ENCODE data around the gene FES.

Gene FES

GRCh38 chr15:90860942-90861675 lies 23.2 kb upstream of the FES start:
- peaks cover 22% of the 10 kb centered on the region for H3K4me1 ChIP-seq (ENCODE audit: control insufficient read depth, insufficient read depth, low read length, poor library complexity, severe bottlenecking)
- H3K4me3 ChIP-seq (ENCODE audit: insufficient read depth, low read depth, low read length, poor library complexity, severe bottlenecking) = no peak overlapping the region
- no peaks in the 10 kb centered on the region for H3K9me3 ChIP-seq (ENCODE audit: control insufficient read depth, low read length)
- H3K27ac ChIP-seq (ENCODE audit: insufficient read depth, low read length, poor library complexity, severe bottlenecking) = no peak overlapping the region
- no peak for DNase-seq
- no peaks in the 10 kb centered on the region for H3K27me3 ChIP-seq (replicated peaks; ENCODE audit: control insufficient read depth, insufficient read depth, low read length, poor library complexity, severe bottlenecking)
- H3K36me3 ChIP-seq (ENCODE audit: control insufficient read depth, insufficient read depth, low read length) = no peaks in the 10 kb centered on the region

DNA sequence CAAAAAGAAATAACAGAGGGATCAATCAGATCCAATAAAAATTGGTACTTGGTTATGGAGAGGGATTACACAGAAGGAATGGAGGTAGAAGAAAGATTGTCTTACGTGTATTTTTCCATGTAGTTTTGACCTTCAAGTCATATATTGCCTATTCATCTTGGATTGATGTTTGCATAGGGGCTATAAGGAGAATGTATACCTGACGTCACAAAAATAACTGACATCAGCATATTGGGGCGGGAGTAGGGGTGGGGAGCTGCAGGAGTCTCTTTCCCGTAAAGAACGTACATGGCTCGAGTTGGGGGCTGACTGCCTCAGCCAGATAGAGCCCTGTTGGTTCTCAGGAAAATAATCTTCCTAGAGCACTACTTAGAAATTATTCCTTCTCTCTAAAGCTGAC lies 21.8 kb upstream of the FES start:
- no peaks in the 10 kb centered on the region for H3K27me3 ChIP-seq (replicated peaks; ENCODE audit: control insufficient read depth, insufficient read depth, low read length, poor library complexity, severe bottlenecking)
- no peak overlapping the region for H3K27ac ChIP-seq (ENCODE audit: insufficient read depth, low read length, poor library complexity, severe bottlenecking)
- no peak for DNase-seq
- no peaks in the 10 kb centered on the region for H3K36me3 ChIP-seq (ENCODE audit: control insufficient read depth, insufficient read depth, low read length)
- H3K4me1 ChIP-seq (ENCODE audit: control insufficient read depth, insufficient read depth, low read length, poor library complexity, severe bottlenecking) = peaks cover 9% of the 10 kb centered on the region
- no peak overlapping the region for H3K4me3 ChIP-seq (ENCODE audit: insufficient read depth, low read depth, low read length, poor library complexity, severe bottlenecking)
- no peaks in the 10 kb centered on the region for H3K9me3 ChIP-seq (ENCODE audit: control insufficient read depth, low read length)

DNA sequence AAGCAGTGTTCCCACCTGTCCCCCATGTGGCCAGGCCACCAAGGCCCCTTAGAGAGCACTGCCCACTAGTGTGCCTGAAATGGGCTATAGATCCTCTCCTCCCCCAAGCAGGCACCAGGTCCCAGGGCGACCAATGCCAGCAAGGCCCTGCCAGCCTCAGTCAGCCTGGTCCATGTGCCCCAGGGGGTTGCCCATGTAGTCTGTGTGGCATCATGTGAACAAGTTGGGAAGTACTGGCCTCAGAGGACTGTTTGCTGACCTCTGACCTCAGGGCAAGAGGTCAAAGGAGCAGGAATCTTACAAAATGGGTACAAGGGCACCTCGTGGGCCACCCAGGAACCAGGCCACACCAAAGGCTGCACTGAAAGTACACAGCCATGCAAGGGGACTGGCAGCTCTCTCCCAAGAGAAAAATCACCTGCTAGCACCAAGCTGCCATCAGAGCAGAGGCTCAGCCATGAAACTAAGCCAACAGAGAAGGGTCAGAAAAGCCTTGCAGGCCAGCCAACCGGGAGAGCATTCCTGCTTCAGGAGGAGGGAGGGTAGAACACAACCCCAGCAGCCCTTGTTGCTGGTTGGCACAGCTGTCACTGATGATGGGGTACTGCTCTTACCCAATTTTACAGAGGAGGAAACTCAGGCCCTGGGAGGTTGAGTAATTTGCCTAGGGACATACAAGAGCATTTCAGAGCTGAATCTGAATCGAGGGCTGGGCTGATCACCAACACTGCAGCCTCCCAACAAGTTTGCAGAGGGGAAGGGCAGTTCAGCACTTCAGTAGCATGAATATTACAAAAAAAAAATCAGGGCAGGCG lies 21.1 kb upstream of the FES start:
- Histone ChIP-seq H3K27me3 (replicated peaks; ENCODE audit: control insufficient read depth, insufficient read depth, low read length, poor library complexity, severe bottlenecking) (no peaks in the 10 kb centered on the region), H3K9me3 (ENCODE audit: control insufficient read depth, low read length) (no peaks in the 10 kb centered on the region), H3K36me3 (ENCODE audit: control insufficient read depth, insufficient read depth, low read length) (no peaks in the 10 kb centered on the region), H3K4me1 (ENCODE audit: control insufficient read depth, insufficient read depth, low read length, poor library complexity, severe bottlenecking) (peaks cover 6% of the 10 kb centered on the region), H3K4me3 (ENCODE audit: insufficient read depth, low read depth, low read length, poor library complexity, severe bottlenecking) (no peak overlapping the region), H3K27ac (ENCODE audit: insufficient read depth, low read length, poor library complexity, severe bottlenecking) (no peak overlapping the region)
- DNase-seq = no peak

- H3K9me3 ChIP-seq (ENCODE audit: control insufficient read depth, low read length) = no peaks in the 10 kb centered on the region
- H3K36me3 ChIP-seq (ENCODE audit: control insufficient read depth, insufficient read depth, low read length) = no peaks in the 10 kb centered on the region
- H3K4me3 ChIP-seq (ENCODE audit: insufficient read depth, low read depth, low read length, poor library complexity, severe bottlenecking) = no peak overlapping the region
- no peaks in the 10 kb centered on the region for H3K27me3 ChIP-seq (replicated peaks; ENCODE audit: control insufficient read depth, insufficient read depth, low read length, poor library complexity, severe bottlenecking)
- no peak for DNase-seq
- peaks cover 6% of the 10 kb centered on the region for H3K4me1 ChIP-seq (ENCODE audit: control insufficient read depth, insufficient read depth, low read length, poor library complexity, severe bottlenecking)
- H3K27ac ChIP-seq (ENCODE audit: insufficient read depth, low read length, poor library complexity, severe bottlenecking) = no peak overlapping the region
These were observed 20.3 kb upstream of the FES start for GRCh38 chr15:90863987-90864386.

DNA sequence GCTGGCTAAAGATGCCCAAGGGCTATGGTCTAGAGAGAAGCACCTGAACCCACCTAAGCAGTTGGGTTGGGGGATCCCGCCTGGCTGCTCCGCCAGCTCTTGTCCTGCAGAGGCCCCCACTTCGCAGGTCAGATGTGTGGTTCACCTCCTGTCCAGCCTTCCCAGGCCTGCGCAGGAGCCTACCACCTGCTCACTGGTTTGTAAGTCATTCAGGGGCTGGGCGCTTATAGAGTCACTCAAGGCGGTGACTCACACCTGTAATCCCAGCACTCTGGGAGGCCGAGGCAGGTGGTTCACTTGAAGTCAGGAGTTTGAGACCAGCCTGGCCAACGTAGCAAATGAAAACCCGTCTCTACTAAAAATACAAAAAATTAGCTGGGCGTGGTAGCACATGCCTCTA lies 19.8 kb upstream of the FES start:
- H3K36me3 ChIP-seq (ENCODE audit: control insufficient read depth, insufficient read depth, low read length) = no peaks in the 10 kb centered on the region
- no peak overlapping the region for H3K27ac ChIP-seq (ENCODE audit: insufficient read depth, low read length, poor library complexity, severe bottlenecking)
- H3K4me1 ChIP-seq (ENCODE audit: control insufficient read depth, insufficient read depth, low read length, poor library complexity, severe bottlenecking) = peaks cover 5% of the 10 kb centered on the region
- H3K9me3 ChIP-seq (ENCODE audit: control insufficient read depth, low read length) = no peaks in the 10 kb centered on the region
- no peak for DNase-seq
- no peak overlapping the region for H3K4me3 ChIP-seq (ENCODE audit: insufficient read depth, low read depth, low read length, poor library complexity, severe bottlenecking)
- no peaks in the 10 kb centered on the region for H3K27me3 ChIP-seq (replicated peaks; ENCODE audit: control insufficient read depth, insufficient read depth, low read length, poor library complexity, severe bottlenecking)

- no peak for DNase-seq
- H3K4me3 ChIP-seq (ENCODE audit: insufficient read depth, low read depth, low read length, poor library complexity, severe bottlenecking) = no peak overlapping the region
- no peaks in the 10 kb centered on the region for H3K27me3 ChIP-seq (replicated peaks; ENCODE audit: control insufficient read depth, insufficient read depth, low read length, poor library complexity, severe bottlenecking)
- no peaks in the 10 kb centered on the region for H3K9me3 ChIP-seq (ENCODE audit: control insufficient read depth, low read length)
- H3K27ac ChIP-seq (ENCODE audit: insufficient read depth, low read length, poor library complexity, severe bottlenecking) = no peak overlapping the region
- no peaks in the 10 kb centered on the region for H3K36me3 ChIP-seq (ENCODE audit: control insufficient read depth, insufficient read depth, low read length)
- peaks cover 14% of the 10 kb centered on the region for H3K4me1 ChIP-seq (ENCODE audit: control insufficient read depth, insufficient read depth, low read length, poor library complexity, severe bottlenecking)
These were observed 18.6 kb upstream of the FES start for GRCh38 chr15:90865702-90866101.

DNA sequence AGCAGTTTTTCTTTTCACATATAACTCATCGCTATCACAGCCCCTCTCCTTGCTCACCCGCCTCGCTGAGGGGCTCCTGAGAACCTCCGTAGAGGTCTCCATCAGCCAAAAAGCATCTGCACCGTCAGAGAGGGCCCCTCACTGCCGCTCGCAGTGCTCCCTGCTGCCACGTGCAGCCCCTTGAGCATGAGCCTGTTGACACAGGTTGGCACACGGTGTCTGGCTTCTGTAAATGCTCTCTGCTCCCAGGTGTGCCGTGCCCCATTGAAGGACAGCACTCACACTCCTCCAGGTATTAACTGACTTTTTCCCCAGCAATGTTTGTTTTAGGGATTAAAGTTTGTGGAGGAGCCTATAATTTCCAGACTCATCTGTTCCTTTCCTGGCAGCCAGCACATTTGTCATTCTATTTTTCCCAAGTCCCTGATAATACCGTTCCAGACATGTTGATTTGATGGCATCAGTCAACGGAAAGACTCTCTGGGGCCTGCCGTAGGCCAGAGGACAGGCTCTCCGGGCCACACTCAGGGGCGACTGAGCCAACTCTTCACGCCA lies 18.1 kb upstream of the FES start:
- H3K9me3 ChIP-seq (ENCODE audit: control insufficient read depth, low read length) = no peaks in the 10 kb centered on the region
- H3K27me3 ChIP-seq (replicated peaks; ENCODE audit: control insufficient read depth, insufficient read depth, low read length, poor library complexity, severe bottlenecking) = no peaks in the 10 kb centered on the region
- no peak for DNase-seq
- no peak overlapping the region for H3K27ac ChIP-seq (ENCODE audit: insufficient read depth, low read length, poor library complexity, severe bottlenecking)
- H3K4me3 ChIP-seq (ENCODE audit: insufficient read depth, low read depth, low read length, poor library complexity, severe bottlenecking) = no peak overlapping the region
- H3K36me3 ChIP-seq (ENCODE audit: control insufficient read depth, insufficient read depth, low read length) = no peaks in the 10 kb centered on the region
- peaks cover 18% of the 10 kb centered on the region for H3K4me1 ChIP-seq (ENCODE audit: control insufficient read depth, insufficient read depth, low read length, poor library complexity, severe bottlenecking)

DNA sequence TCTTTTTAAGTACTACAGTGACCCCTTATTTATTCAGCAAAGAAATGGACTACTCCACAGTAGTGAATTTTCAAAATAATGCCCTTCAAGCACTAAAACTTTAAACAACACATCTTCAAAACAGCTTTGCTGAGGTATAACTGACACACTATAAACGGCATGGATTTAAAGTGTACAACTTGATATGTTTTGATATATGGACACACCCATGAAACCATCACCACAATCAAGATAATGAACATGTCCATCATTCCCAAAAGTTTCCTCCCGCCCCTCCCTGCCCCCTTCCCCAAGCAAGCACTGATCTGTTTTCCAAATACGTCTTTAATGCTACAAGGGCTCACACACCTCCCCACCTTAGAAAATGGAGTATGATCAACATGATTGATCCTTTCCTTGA lies 17.5 kb upstream of the FES start:
- H3K4me1 ChIP-seq (ENCODE audit: control insufficient read depth, insufficient read depth, low read length, poor library complexity, severe bottlenecking) = peaks cover 18% of the 10 kb centered on the region
- no peak for DNase-seq
- H3K27me3 ChIP-seq (replicated peaks; ENCODE audit: control insufficient read depth, insufficient read depth, low read length, poor library complexity, severe bottlenecking) = no peaks in the 10 kb centered on the region
- no peaks in the 10 kb centered on the region for H3K9me3 ChIP-seq (ENCODE audit: control insufficient read depth, low read length)
- no peak overlapping the region for H3K4me3 ChIP-seq (ENCODE audit: insufficient read depth, low read depth, low read length, poor library complexity, severe bottlenecking)
- no peak overlapping the region for H3K27ac ChIP-seq (ENCODE audit: insufficient read depth, low read length, poor library complexity, severe bottlenecking)
- H3K36me3 ChIP-seq (ENCODE audit: control insufficient read depth, insufficient read depth, low read length) = no peaks in the 10 kb centered on the region

DNA sequence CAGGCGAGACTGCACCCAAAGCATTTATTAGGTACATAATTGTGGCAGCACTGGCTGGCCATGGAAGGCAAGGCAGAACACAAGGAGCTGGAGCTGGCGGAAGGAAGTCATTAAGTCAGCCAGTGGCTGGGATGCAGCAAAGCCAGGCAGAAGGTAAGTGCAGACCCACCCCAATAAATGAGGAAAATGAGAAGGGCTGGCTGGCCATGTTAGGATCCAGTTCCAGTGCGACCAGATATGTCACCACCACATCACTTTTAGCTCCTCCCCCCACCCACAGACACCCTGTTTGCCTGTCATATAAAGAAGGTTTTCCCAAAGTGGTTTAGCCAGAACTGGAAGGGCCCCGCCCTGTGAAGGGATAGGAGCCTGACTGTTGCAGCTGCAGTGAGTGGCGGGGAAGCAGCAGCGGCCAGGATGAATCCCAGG lies 16.0 kb upstream of the FES start, which contains the start of gene FURIN:
TSS of gene FURIN (plus strand) at position 328 of the 429 bp plus-strand sequence. CDS start 7,153 bp downstream, outside the sequence.
- H3K27me3 ChIP-seq (replicated peaks; ENCODE audit: control insufficient read depth, insufficient read depth, low read length, poor library complexity, severe bottlenecking) = no peaks in the 10 kb centered on the region
- H3K4me3 ChIP-seq (ENCODE audit: insufficient read depth, low read depth, low read length, poor library complexity, severe bottlenecking) = no peak within 1 kb of the TSS
- H3K4me1 ChIP-seq (ENCODE audit: control insufficient read depth, insufficient read depth, low read length, poor library complexity, severe bottlenecking) = peaks cover 31% of the 10 kb centered on the region
- H3K9me3 ChIP-seq (ENCODE audit: control insufficient read depth, low read length) = no peaks in the 10 kb centered on the region
- H3K36me3 ChIP-seq (ENCODE audit: control insufficient read depth, insufficient read depth, low read length) = no peaks in the 10 kb centered on the region
- peak within 1 kb of the TSS; percentile 73 for H3K27ac ChIP-seq (ENCODE audit: insufficient read depth, low read length, poor library complexity, severe bottlenecking)
- DNase-seq = no peak

DNA sequence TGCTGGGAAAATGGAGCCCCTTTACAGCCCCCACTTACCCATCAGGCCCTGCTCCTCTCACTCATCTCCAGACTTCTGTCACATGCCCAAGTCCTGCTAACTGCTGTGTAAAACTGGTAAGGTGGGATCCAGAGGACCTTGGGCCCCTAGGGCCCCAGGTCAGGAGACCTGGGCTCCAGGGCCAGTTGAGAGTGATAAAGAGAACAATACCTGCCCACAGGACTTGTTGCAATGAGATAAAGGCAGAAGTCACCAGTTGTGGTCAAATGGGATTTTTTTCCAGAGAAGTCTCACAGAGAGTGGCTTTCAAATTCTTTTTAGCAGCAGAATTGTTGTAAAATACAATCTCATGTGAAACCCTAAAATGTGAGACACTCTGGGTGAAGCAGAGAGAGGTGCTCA lies 15.2 kb upstream of the FES start:
- Histone ChIP-seq H3K27ac (ENCODE audit: insufficient read depth, low read length, poor library complexity, severe bottlenecking) (peak overlapping the region; percentile 73), H3K27me3 (replicated peaks; ENCODE audit: control insufficient read depth, insufficient read depth, low read length, poor library complexity, severe bottlenecking) (no peaks in the 10 kb centered on the region), H3K9me3 (ENCODE audit: control insufficient read depth, low read length) (no peaks in the 10 kb centered on the region), H3K4me1 (ENCODE audit: control insufficient read depth, insufficient read depth, low read length, poor library complexity, severe bottlenecking) (peaks cover 40% of the 10 kb centered on the region), H3K4me3 (ENCODE audit: insufficient read depth, low read depth, low read length, poor library complexity, severe bottlenecking) (no peak overlapping the region), H3K36me3 (ENCODE audit: control insufficient read depth, insufficient read depth, low read length) (no peaks in the 10 kb centered on the region)
- no peak for DNase-seq
